ENCODE data around the gene SPDYE16.
"Not testable (repeated sequence)": the region's sequence is repeated elsewhere in the genome, so short reads cannot be mapped to it uniquely, and the experiment has no call there.

DNA sequence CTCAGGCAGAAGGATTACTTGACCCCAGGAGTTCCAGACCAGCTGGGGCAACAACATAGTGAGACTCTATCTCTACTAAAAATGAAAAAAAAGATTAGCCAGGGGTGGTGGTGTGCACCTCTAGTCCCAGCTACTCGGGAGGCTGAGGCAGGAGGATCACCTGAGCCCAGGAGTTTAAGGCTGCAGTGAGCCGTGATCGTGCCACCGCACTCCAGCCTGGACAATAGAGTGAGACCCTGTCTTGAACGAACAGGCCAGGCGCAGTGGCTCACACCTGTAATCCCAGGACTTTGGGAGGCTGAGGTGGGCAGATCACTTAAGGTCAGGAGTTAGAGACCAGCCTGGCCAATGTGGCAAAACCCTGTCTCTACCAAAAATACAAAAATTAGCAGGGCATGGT lies 26.2 kb downstream of the SPDYE16 start:
- TF ChIP-seq FOXM1 (IDR thresholded peaks at IDR 0.05; ENCODE audit: borderline replicate concordance); SUZ12 (IDR thresholded peaks at IDR 0.05); SP1 (IDR thresholded peaks at IDR 0.05); NFRKB (IDR thresholded peaks at IDR 0.05); TARDBP (IDR thresholded peaks at IDR 0.05); LEF1 (IDR thresholded peaks at IDR 0.05; ENCODE audit: borderline replicate concordance); CTBP1 (IDR thresholded peaks at IDR 0.05; ENCODE audit: borderline replicate concordance); BHLHE40 (IDR thresholded peaks at IDR 0.05; ENCODE audit: borderline replicate concordance); HDGF (IDR thresholded peaks at IDR 0.05; ENCODE audit: borderline replicate concordance): not testable (repeated sequence)
- TF ChIP-seq, protein P1, sequence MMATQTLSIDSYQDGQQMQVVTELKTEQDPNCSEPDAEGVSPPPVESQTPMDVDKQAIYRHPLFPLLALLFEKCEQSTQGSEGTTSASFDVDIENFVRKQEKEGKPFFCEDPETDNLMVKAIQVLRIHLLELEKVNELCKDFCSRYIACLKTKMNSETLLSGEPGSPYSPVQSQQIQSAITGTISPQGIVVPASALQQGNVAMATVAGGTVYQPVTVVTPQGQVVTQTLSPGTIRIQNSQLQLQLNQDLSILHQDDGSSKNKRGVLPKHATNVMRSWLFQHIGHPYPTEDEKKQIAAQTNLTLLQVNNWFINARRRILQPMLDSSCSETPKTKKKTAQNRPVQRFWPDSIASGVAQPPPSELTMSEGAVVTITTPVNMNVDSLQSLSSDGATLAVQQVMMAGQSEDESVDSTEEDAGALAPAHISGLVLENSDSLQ (IDR thresholded peaks at IDR 0.05): not testable (repeated sequence)

Measured in HEK293T (cell line).